GM19463 (cell line): ENCODE results near the gene CEBPZ.
"Not testable (repeated sequence)": the region's sequence is repeated elsewhere in the genome, so short reads cannot be mapped to it uniquely, and the experiment has no call there.

Experiments
- ATAC-seq: cut with Tn5 transposase; IDR thresholded peaks from one replicate; pipeline ENCODE4 v1.9.1; 2021; ENCODE audit warnings: mild to moderate bottlenecking, moderate library complexity; ENCODE audit not compliant: unreplicated experiment

The CEBPZ gene

DNA sequence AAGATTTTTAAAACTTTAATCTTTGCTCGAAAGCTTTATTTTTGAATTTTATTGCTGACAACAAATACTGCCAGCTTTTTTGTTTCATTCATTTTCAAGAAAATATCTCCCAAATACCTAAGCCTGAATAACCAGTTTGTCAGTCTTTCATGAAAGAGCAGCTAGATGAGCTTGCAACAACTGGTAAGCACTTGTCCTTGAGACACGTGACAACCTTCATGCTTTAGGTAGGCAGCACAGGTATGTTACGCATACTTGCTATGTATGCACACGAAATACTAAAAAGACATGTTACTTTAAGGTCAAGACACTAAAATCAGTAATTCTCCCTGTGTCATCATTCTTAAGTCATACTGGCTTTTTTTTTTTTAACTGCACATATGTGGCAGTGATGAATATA, 12.3 kb downstream of the CEBPZ start:
- ATAC-seq, result no peak

DNA sequence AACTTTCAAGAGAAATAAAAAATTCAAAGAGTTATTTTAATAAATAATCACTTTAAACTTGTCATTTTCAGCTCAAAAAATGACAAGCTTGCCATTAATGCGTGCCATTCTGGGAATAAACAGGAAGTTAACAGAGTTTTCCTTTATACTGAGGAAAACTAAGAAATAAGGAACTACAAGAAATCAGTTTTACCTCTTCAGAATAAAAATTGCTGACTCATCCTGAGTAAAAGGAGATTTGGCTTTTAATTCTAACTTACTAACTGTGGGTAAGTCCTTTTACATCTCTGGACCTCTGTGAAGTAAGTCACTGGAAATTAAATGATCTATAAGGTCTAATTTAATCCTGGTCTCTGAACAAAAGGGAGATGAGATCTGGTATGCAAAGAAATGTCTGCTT, 16.1 kb downstream of the CEBPZ start:
- ATAC-seq, result no peak

GRCh38 chr2:37211939-37212338, 19.5 kb downstream of the CEBPZ start:
- no peak for ATAC-seq

DNA sequence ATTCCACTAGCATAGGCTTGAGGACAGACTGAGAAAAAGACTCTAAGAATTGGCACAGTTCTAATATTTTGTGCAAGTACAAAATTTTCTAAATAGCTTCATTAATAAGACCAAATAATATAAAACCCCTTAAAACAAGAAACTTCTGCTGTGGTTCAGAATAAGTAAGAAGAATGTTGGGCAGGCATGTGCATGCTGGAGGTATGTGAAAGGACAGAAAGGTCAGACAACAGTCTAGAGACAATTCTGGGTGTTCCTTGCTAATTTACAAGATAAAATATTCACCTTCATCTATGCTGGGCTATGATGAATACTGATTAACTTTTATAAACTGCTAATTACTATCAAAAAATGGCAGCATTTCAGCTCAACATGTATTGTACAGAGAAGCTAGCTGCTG, 20.2 kb downstream of the CEBPZ start:
- no peak for ATAC-seq

DNA sequence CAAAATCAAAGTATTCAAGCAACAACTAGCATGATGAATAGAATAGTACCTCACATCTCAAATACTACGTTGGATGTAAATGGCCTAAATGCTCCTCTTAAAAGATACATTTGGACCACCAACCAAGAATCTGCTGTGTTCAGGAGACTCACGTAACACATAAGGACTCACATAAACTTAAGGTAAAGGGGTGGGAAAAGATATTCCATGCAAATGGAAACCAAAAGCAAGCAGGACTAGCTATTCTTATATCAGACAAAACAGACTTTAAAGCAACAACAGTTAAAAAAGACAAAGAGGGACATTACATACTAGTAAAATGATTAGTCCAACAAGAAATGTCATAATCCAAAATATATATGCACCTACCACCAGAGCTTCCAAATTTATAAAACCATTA, 24.6 kb downstream of the CEBPZ start:
- ATAC-seq, result not testable (repeated sequence)

- no peak for ATAC-seq
Measured at GRCh38 chr2:37205689-37206341, 25.6 kb downstream of the CEBPZ start.

GRCh38 chr2:37205071-37205661, 26.2 kb downstream of the CEBPZ start:
- not testable (repeated sequence) for ATAC-seq

- ATAC-seq, result no peak
Measured at GRCh38 chr2:37203708-37204107, 27.7 kb downstream of the CEBPZ start.

- no peak for ATAC-seq
Measured at GRCh38 chr2:37201766-37202165, 29.6 kb downstream of the CEBPZ start.

GRCh38 chr2:37201208-37201607, 30.2 kb downstream of the CEBPZ start:
- no peak for ATAC-seq

DNA sequence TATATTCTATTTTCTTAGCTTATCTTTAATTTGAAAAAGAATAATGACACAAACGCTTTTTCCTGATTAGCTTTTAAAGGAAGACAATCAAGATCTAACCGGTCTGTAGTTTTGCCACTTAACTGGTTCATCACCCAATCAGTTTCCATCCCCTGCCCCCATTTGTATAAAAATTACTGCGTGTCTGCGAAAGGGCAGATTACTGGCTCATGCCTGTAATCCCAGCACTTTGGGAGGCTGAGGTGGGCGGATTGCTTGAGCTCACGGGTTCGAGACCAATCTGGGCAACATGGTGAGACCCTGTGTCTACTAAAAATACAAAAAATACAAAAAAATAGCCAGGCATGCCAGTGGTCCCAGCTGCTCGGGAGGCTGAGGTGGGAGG, 32.7 kb downstream of the CEBPZ start:
- no peak for ATAC-seq

GRCh38 chr2:37196320-37197195, 34.8 kb downstream of the CEBPZ start, which contains the start of gene CEBPZOS:
Gene CEBPZOS (plus strand): TSS chr2:37196496. CDS start chr2:37199705, 3,209 bp downstream.
- peak; percentile 71 for ATAC-seq

GRCh38 chr2:37195862-37196319, 35.5 kb downstream of the CEBPZ start:
- not testable (repeated sequence) for ATAC-seq

- no peak for ATAC-seq
Measured at GRCh38 chr2:37192551-37192950, 38.8 kb downstream of the CEBPZ start.

GRCh38 chr2:37191747-37192146, 39.6 kb downstream of the CEBPZ start:
- ATAC-seq, result no peak

GRCh38 chr2:37191253-37191652, 40.1 kb downstream of the CEBPZ start:
- ATAC-seq, result no peak

- ATAC-seq, result no peak
Measured at GRCh38 chr2:37190290-37190689, 41.1 kb downstream of the CEBPZ start.

- ATAC-seq, result no peak
Measured at GRCh38 chr2:37189452-37190153, 41.8 kb downstream of the CEBPZ start.

DNA sequence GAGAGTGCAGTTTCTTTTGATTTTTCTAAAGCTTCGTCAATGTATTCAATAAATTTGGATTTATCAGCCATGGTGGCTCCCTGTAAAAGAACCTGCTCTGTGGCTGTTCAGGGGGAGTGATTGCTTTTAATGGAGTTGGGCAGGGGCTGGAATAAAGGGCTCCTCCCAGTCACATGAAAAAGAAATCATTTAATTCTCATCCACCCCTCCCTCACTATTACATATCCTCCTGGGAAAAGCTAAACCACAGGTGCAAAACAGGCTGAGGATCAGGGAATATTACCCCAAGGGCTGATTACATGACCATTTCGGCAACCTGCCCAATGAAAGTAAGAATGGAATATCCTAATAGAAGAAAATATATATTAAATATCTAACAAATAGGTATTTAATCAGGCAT, 42.8 kb downstream of the CEBPZ start, which contains the start of gene SULT6B1:
SULT6B1 (minus strand) TSS at position 101 of the 400 bp plus-strand sequence; CDS start at position 71, 30 bp downstream.
- ATAC-seq, result no peak

DNA sequence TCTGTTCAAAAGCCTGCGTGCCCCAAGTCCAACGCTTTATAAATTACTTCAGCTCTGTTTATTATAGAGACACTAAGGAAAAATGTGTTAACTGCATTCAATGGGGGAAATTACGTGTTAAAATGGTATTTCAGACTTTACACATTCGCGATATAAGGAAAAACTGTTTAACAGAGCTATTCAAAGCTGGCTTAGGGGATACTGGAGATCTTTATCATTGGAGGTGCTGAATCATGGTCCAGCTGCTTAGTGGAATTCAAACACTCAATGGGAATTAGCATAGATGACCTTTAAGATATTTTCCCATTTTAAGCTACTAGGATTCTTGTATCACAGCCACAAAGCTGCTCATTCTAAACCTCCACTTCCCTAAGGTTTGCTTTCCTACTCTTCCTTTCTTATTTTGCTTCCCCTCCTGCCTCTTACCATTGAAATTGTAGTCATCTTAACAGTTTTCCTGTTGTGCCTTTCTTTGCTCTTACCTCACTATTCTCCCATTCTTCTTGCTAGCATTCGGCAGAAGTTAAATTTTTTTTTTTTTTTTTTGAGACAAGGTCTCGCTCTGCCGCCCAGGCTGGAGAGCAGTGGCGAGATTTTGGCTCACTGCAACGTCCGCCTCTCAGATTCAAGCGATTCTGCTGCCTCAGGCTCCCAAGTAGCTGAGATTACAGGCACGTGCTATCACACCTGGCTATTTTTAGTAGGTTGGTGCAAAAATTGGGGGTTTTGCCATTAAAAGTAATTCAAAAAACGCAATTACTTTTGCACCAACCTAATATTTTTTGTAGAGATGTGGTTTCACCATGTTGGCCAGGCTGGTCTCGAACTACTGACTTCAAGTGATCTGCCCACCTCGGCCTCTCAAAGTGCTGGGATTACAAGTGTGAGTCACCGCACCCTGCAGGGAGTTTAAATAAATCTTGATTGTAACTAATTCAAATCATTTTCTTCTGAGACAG, 49.4 kb downstream of the CEBPZ start:
- no peak for ATAC-seq
